ENCODE results near the gene PTCD1.
A peak's percentile ranks its signal among the peaks of the same experiment; 100 is the strongest.

PTCD1 gene

DNA sequence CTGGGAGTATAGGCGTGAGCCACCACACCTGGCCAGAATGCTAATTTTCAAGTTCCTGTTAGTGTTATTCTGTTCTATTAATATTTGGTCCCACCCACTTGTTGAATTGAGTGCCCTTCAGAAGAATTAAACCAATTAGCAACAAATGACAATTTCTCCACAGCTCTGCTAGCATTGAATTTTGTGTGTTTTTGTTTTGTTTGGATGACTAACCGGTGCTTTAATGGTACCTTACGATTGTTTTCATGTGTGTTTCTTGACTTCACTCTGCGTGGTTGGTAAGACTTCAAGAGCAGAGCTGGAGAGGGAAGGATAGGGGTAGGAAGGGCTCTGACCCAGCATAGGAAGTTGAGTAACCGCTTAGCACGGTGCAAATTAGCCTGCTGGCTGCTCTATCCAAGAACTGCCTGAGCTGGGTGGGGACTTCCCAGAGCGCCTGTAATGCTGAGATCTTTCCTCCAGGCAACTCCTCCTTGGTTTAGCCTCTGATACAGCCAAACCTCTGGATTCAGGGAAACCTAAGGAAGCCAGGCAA lies 59.5 kb downstream of the PTCD1 start:
- peak; percentile 29 for ATAC-seq
- Mint-ChIP-seq H3K27ac (peak overlapping the region; percentile 93), H3K4me3 (peak overlapping the region; percentile 80), H3K9me3 (no peaks in the 10 kb centered on the region), H3K36me3 (peaks cover 89% of the 10 kb centered on the region), H3K4me1 (peaks cover 59% of the 10 kb centered on the region)
- peak in 1 of 2 donors; percentile 71 for DNase-seq (ENCODE audit: low spot score in 2 of 2)

DNA sequence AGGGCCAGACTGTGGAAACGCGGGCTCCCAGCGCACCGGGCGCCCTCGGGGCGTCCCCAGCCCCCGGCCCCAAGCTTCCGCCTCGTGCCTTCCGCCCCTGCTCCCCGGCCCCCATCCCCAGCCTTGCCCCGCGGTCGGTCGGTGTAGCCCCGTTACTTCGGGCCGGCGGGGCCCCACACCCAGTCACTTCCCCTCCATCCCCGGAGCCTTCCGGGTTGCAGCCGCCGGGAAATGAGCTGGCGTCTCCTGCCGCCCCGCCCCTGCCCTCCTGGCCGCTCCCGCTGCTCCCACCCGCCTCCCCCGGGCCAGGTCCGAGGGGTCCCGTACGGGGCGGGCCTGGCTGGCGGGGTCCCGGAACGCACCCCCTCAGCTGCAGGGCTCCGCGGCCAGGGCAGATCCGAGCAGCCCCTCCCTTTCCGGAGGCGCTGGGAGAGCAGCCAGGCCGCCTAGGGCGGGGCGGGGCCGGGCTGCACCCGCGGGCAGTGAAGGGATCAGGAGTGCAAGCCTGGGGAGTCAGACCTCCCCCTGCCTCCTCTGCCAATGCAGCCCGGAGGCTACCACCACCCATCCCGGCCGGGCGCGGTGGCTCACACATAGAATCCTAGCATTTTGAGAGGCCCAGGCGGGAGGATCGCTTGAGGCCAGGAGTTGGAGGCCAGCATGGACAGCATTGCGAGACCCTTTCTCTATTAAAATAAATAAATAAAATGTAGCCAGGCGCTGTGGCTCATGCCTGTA lies 63.4 kb downstream of the PTCD1 start:
- H3K36me3 Mint-ChIP-seq, result peaks cover 61% of the 10 kb centered on the region
- peak overlapping the region; percentile 75 for H3K4me3 Mint-ChIP-seq
- peaks cover 45% of the 10 kb centered on the region for H3K4me1 Mint-ChIP-seq
- peak overlapping the region; percentile 82 for H3K27ac Mint-ChIP-seq
- no peaks in the 10 kb centered on the region for H3K9me3 Mint-ChIP-seq
- ATAC-seq, result peak; percentile 70
- peak; percentile 65 to 85 for DNase-seq (ENCODE audit: low spot score in 2 of 2)

DNA sequence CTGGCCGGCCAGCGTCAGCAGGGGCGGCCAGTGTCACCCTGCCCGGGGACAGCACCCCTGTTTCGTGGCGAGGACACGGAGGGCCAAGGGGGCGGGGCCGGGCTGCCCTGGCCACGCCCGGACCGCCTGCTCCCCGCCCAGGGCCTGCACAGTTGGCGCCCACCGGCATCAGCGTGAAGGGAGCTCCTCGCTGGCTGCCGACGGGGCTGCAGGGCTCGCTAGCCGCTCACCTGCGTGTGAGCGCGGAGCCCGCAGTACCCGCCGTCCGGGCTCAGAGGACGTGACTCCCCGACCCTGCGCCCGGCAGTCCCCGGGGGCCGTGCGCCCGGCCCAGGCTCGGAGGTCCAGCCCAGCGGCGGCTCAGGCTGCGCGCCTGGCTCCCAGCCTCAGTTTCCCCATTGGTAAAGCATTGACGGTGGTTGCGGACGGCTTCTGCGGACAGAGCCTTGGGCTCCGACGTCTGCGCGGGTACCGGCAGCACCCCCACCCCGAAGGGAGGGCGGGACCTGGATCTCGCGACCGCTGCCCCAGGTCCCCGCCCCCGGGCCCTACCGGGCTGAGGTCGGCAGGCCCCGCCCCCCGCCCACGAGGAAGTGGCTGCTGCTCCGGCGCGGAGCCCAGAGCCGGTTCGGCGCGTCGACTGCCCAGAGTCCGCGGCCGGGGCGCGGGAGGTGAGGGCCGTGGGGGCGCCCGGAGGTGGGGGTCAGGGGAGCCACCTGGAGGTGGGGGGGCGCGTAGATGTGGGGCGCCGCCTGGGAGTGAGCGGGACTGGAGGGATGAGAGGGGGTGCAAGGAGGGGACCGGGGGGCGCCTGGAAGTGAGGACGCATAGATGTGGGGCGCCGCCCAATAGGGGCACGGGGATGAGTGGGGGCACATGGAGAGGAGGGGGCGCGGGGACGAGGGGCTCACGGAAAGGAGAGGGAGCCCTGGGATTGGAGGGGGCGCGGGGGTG lies 64.2 kb downstream of the PTCD1 start, which contains the start of gene ARPC1B:
ARPC1B (plus strand) TSS at position 620 of the 954 bp plus-strand sequence. CDS start 10,985 bp downstream, outside the sequence.
- Mint-ChIP-seq H3K9me3 (no peaks in the 10 kb centered on the region), H3K27ac (peak within 1 kb of the TSS; percentile 82), H3K4me3 (peak within 1 kb of the TSS; percentile 75), H3K36me3 (peaks cover 53% of the 10 kb centered on the region), H3K4me1 (peaks cover 44% of the 10 kb centered on the region)
- ATAC-seq, result peak; percentile 80
- DNase-seq (ENCODE audit: low spot score in 2 of 2), result peak; percentile 70 to 86

DNA sequence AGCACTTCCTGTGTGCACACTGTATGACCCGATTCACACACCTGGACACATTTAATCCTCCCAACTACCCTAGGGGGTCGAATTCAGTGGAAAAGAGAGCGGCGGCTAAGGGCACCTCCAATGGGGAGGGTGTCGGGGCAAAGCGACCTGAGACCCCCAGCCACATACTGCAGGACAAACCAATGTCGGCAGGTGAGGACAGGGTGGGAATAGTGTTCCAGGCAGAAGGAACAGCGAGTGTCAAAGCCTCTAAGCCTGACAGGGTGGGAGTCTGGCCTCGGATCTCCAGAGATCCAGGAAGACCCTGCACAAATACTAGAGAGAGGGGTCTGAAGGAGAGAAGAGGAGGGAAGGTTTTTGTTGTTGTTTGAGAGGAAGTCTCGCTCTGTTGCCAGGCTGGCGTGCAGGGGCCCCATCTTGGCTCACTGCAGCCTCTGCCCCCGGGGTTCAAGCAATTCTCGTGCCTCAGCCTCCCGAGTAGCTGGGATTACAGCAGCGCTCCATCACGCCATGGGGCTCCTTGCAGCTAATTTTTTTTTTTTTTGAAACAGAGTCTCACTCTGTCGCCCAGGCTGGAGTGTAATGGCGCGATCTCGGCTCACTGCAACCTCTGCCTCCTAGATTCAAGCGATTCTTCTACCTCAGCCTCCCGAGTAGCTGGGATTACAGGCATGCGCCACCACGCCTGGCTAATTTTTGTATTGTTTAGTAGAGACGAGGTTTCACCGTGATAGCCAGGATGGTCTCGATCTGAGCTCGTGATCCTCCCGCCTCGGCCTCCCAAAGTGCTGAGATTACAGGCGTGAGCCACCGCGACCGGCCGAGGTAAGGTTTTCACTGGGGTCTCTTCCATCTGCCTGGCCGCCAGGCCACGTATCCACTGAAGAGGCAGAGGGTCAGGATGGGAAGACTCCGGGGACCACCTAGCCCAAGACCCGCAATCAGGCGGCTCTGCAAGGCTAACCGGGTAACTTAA lies 65.2 kb downstream of the PTCD1 start:
- H3K36me3 Mint-ChIP-seq, result peaks cover 53% of the 10 kb centered on the region
- DNase-seq (ENCODE audit: low spot score in 2 of 2) (no peak), ATAC-seq (no peak)
- H3K27ac Mint-ChIP-seq, result peak overlapping the region; percentile 82
- peaks cover 41% of the 10 kb centered on the region for H3K4me1 Mint-ChIP-seq
- H3K9me3 Mint-ChIP-seq, result no peaks in the 10 kb centered on the region
- H3K4me3 Mint-ChIP-seq, result peak overlapping the region; percentile 75

DNA sequence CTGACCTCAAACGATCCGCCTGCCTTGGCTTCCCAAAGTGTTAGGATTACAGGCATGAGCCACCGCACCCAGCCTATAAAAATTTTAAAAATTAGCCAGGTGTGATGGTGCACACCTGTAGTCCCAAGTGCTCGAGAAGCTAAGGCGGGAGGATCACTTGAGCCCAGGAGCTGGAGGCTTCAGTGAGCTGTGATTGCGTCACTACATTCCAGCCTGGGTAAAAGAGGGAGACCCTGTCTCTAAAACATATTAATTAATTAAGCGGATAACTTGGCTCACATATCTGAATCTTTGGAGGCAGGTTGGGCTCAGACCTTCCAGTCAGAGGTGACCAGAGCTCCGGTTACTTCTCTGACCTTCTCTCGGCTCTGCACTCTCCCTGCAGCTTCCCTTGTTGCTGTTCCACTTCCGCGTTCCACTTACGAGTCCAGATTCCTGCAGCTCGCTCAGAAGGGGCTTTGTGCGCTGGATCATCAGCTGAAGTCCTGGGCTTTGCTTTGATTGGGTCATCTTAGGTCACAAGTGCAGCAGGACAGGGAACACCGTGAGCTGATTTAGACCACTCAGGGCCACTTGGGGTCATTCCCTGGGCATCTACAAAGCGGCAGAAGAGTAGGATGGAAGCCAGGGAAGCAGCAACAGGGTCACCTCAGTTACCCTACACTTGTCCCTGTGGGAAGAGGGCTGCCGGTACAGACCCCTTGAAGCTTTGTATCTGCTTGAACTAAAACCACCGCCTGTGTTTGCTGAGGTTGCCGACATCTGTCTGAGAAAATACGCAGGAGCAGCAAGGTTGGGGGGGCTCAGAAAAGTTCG lies 66.1 kb downstream of the PTCD1 start:
- H3K36me3 Mint-ChIP-seq, result peaks cover 53% of the 10 kb centered on the region
- H3K4me1 Mint-ChIP-seq, result peaks cover 36% of the 10 kb centered on the region
- H3K27ac Mint-ChIP-seq, result peak overlapping the region; percentile 40
- H3K9me3 Mint-ChIP-seq, result no peaks in the 10 kb centered on the region
- DNase-seq (ENCODE audit: low spot score in 2 of 2) (no peak), ATAC-seq (no peak)
- peak overlapping the region; percentile 75 for H3K4me3 Mint-ChIP-seq

DNA sequence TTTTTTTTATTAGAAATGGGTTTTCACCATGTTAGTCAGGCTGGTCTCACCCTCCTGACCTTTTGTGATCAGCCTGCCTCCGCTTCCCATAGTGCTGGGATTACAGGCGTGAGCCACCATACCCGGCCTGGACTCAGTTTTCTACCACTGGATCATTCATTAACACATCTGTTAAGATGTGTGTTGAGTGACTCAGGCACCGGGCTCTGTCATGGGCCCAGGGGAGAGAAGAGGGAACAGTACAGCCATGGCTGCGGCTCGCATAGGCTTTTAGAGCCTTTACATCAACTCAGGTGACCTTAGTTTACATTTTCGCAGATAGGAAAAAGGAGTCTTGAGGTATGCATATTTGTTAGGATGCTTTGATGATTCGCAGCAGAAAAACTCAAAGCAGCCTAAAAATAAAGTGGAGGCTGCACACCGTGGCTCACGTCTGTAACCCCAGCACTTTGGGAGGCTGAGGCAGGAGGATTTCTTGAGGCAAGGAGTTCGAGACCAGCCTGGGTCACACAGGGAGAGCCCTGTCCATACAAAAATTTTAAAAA lies 67.2 kb downstream of the PTCD1 start:
- peaks cover 53% of the 10 kb centered on the region for H3K36me3 Mint-ChIP-seq
- DNase-seq (ENCODE audit: low spot score in 2 of 2) (no peak), ATAC-seq (no peak)
- H3K4me1 Mint-ChIP-seq, result peaks cover 27% of the 10 kb centered on the region
- no peak overlapping the region for H3K27ac Mint-ChIP-seq
- no peaks in the 10 kb centered on the region for H3K9me3 Mint-ChIP-seq
- H3K4me3 Mint-ChIP-seq, result no peak overlapping the region

DNA sequence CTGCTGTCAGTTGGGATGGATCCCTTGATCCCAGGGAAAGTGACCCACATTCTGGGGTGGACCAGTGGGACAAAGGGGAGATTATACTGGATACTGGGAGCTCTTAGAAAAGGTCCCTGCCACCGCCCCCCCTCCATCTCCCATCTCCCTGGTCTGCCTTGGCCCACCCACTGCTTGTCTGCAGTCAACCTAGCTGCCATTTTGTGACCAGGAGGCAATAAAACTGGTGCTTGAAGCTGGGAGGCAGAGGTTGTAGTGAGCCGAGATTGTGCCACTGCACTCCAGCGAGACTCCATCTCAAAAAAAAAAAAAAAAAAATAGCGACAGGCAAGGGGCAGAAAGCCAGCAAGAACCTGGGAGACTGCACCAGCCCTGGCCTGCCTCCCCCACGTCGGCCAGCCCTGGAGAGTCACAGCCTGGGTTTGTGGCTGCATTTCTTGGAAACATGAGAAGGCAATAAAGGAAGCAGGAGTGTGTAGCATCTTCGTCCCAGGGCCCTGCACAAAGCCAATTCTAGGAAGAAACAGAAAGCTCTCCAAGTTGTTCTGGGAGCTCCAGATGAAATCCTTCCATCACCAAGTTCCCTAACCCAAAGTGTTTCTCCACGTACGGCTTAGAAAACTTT lies 68.7 kb downstream of the PTCD1 start:
- peak overlapping the region; percentile 79 for H3K27ac Mint-ChIP-seq
- peaks cover 56% of the 10 kb centered on the region for H3K36me3 Mint-ChIP-seq
- ATAC-seq, result no peak
- H3K9me3 Mint-ChIP-seq, result no peaks in the 10 kb centered on the region
- no peak for DNase-seq (ENCODE audit: low spot score in 2 of 2)
- no peak overlapping the region for H3K4me3 Mint-ChIP-seq
- H3K4me1 Mint-ChIP-seq, result peaks cover 23% of the 10 kb centered on the region

DNA sequence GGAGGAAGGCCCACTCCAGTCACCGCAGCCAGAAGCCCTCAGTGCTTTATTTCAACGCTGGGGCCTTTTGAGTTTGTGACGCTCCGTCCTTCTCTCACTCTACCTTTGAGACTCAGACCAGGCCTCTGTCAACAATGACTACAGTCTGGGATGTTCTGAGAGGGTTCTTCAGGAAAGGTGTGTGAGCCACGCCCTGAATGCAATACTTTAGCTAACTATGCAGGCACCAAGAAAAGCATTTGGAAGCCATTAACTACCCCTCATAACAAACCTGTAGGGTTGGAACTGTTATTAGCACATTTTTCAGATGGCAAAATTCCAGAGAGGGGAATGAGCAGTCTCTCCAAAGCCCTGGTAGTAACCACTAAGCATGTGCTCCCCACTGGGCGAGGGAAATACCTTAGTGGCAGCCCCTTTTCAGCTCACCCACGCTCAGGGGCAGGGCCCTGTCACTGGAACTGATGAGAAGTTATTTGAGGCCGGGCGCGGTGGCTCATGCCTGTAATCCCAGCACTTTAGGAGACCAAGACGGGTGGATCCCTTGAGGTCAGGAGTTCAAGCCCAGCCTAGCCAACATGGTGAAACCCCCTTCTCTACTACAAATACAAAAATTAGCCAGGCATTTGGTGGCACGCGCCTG lies 69.7 kb downstream of the PTCD1 start:
- Mint-ChIP-seq H3K4me1 (peaks cover 23% of the 10 kb centered on the region), H3K27ac (peak overlapping the region; percentile 79), H3K4me3 (no peak overlapping the region), H3K36me3 (peaks cover 65% of the 10 kb centered on the region), H3K9me3 (no peaks in the 10 kb centered on the region)
- DNase-seq (ENCODE audit: low spot score in 2 of 2) (no peak), ATAC-seq (no peak)
